Measurements from ENCODE around the gene MSX1.

Gene MSX1

GRCh38 chr4:4871242-4871572, 11.7 kb downstream of the MSX1 start:
- no peak for DNase-seq

- DNase-seq: no peak
These were observed 12.3 kb downstream of the MSX1 start for GRCh38 chr4:4871573-4872313.

- DNase-seq: no peak
These were observed 12.9 kb downstream of the MSX1 start for GRCh38 chr4:4872314-4872903.

DNA sequence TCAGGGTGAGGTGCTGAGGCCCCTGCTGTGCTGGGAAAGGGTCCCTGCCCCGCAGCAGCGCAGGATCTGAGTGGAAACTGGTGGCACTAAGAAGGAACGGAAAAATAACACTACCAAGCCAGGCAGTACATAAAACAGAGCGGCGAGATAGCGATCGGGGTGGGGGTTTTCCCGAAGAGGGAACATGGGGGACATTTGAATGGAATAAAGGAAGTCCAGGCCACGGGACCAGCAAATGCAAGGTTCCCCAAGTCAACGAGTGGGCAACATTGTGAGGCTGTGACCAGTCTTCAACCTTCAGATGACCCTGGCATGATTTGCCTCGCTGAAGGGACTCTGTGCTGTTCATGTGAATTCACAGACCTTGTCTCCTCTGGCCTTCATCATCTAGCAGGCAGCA, 13.7 kb downstream of the MSX1 start:
- DNase-seq: no peak

GRCh38 chr4:4874254-4874653, 14.8 kb downstream of the MSX1 start:
- no peak for DNase-seq

DNA sequence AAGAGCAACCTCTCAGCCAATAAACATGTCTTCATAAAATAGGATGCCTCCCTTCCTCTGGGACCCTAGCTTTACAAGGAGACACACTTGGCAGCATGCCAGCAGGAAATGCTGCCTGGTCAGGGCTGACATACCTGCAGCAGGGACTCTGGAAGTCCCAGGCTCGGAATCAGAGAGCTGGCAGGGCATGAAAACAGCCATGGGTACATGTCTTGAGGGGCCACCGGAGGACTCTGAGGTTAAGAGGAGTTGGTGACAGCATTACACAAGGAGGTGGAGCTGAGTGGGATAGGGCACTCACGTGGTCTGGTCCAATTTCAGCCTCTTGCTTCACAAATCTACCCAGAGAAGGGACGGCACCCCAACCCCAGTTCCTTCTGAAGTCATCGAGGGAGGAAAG, 15.7 kb downstream of the MSX1 start:
- no peak for DNase-seq

- DNase-seq: no peak
These were observed 16.1 kb downstream of the MSX1 start for GRCh38 chr4:4875611-4876010.

- no peak for DNase-seq
These were observed 17.6 kb downstream of the MSX1 start for GRCh38 chr4:4876945-4877661.

DNA sequence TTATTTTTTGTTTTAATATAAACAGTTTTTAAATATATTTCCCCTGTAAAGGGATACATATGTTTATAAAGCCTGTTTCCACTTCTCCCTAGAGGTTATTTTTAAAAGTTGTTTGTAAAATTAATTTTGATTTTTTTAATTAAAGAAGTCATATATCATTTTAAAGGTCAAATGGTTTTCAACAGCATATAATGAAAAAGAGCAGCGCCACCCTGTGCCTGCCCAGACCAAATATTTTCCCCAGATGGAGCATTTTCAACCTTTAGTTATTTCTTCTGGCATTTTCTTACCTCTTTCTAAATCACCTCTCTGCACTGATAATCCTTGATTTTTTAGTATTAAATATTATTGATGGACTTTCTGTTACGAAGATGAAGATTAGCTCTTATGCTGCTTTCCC, 21.0 kb downstream of the MSX1 start:
- DNase-seq: no peak

GRCh38 chr4:4881432-4881831, 22.0 kb downstream of the MSX1 start:
- DNase-seq: no peak

- DNase-seq: no peak
These were observed 25.1 kb downstream of the MSX1 start for GRCh38 chr4:4884611-4885010.

DNA sequence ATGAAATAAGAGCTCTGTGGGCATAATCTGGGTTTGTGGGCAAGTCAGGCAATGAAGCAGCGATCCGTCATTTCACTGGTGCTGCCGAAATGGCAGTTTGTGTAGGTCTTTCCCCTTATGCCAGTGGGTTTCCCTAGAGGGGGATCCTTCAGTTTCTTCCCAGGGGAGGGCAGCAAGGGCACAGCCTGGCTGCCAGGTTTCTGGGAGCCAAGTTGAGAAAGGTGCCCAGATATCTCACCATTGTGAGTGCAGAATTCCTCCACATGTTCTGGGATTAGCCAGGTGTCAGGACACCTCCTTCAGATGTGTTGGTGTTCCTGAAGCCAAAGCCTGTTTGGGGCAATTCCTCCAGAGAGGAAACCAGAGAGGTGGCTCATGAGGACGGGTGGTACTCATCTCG, 28.0 kb downstream of the MSX1 start:
- no peak for DNase-seq

GRCh38 chr4:4888695-4889094, 29.2 kb downstream of the MSX1 start:
- DNase-seq: no peak

DNA sequence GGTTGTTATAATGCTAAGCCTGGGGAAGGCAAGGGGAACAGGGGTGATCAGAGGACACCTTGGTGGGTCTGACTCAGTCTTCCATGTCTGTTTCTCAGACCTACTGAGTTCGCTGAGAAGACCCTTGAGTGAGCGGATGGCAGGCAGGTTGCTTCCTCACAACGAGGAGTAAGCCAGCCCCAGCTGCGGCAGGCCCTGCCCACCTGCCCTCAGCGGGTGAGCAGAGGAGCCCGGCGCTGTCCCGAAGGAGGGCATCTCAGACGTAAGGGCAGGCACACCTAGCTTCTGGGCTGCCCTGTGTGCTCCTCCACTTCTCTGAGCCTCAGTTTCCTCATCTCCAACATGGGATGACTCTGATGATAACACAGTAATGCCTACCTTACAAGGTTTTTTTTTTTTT, 30.3 kb downstream of the MSX1 start:
- DNase-seq: no peak

- no peak for DNase-seq
These were observed 31.2 kb downstream of the MSX1 start for GRCh38 chr4:4890574-4891255.

GRCh38 chr4:4893721-4894120, 34.3 kb downstream of the MSX1 start:
- no peak for DNase-seq

DNA sequence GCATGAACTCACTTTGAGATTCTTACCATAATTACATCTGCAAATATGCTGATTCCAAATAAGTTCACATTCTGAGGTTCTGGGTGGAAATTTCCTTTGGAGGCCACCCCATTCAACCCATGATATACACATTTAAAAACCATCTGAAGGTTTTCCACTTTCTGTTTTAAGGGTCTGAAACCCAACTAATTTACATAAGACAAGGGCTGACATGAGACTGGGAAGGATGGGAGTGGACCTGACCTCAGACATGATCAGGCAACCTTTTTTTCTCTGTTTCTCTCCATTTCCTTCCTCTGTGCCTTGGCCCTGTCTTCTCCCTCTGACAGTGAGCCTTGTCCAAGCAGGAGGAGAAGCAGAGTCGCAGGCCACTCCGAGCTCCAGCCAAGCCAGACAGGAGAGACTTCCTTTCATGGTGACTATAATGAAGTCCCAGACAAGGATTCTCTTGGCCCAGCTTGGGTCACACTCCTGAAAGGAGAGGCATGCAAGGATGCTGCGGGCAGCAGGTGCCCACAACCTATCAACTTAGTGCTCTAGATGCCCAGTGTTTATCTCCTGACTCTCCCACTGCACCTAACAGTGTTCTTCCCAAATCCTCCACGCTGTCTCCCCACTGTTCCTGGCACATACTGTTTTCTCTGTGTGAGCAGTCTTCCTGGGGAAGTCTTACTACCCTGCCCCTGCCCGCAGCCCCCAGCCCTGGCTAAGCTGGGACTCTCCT, 39.9 kb downstream of the MSX1 start:
- DNase-seq: no peak

DNA sequence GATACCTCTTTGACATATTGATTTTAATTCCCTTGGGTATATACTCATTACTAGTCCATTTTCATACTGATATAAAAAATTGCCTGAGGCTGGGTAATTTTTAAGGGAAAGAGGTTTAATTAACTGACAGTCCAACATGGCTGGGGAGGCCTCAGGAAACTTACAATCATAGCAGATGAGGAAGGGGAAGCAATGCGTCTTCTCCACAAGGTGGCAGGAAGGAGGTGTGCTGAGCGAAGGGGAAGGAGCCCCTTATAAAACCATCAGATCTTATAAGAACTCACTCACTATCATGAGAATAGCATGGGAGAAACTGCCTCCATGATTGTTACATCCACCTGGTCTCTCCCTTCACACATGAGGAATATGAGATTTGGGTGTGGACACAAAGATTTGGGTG, 42.4 kb downstream of the MSX1 start:
- no peak for DNase-seq

DNA sequence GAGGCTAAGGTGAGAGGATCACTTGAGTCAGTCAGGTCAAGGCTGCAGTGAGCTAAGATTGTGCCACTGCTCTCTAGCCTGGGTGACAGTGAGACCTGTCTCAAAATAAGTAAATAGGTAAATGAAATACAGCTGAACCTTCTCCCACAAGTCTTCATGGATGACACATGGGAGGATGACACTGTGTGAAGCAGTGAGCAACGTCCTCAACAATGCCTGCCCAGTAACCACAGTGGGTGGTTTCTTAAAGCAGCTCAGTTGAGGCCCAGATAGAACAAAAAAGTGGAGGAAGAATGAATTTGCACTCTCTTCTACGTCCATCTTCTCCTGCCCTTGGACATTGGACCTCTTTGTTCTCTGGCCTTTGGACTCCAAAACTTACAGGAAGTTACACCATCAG, 52.7 kb downstream of the MSX1 start:
- DNase-seq: no peak

DNA sequence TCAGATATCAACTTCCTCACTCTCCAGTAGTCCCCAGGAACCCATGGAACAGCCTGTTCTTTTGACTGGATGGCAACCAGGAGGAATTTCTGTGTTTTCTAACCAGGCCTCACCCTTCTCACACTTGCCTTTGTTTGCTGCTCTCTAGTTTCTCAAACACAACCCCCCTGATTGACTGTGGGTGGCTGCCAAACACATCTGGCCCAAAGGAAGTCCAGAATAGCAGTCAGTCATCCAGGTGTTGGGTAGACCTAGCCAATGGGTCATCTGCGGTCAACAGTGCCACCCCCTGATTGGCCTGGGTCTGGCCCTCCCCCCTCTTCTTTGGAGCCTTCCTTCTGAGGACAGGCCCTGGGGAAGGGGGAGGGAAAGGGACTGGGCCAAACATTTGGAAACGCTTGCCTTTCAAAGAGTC, 53.7 kb downstream of the MSX1 start:
- DNase-seq: no peak
